Loucy (cell line): Measurements from ENCODE around the gene DLX3.

ENCODE experiments used
- H2AFZ ChIP-seq: fragments of 200-600 bp; sonication (generic); 2 replicates; pipeline ENCODE4 v1.6.0; 2016; ENCODE audit warnings: antibody characterized with exemption, mild to moderate bottlenecking, low read length, moderate library complexity
- H3F3A ChIP-seq: fragments of 200-600 bp; 2 replicates; pipeline ENCODE4 v1.6.0; 2016; ENCODE audit warnings: antibody characterized with exemption, low read depth, mild to moderate bottlenecking
- H3K27me3 ChIP-seq: fragments of 200-600 bp; sonication (generic); 2 replicates; pipeline ENCODE4 v1.6.1; 2014; ENCODE audit warnings: low read length, mild to moderate bottlenecking; ENCODE audit not compliant: insufficient read depth, poor library complexity, severe bottlenecking
- H3K36me3 ChIP-seq: fragments of 200-600 bp; sonication (generic); 2 replicates; pipeline ENCODE4 v1.6.1; 2016; ENCODE audit warnings: low read length; ENCODE audit not compliant: insufficient read depth
- H3K4me1 ChIP-seq: fragments of 200-600 bp; sonication (generic); 2 replicates; pipeline ENCODE4 v1.5.1; 2014; ENCODE audit warnings: low read length, mild to moderate bottlenecking; ENCODE audit not compliant: insufficient read depth, poor library complexity, severe bottlenecking
- H3K4me2 ChIP-seq: fragments of 200-600 bp; sonication (generic); 2 replicates; pipeline ENCODE4 v1.6.0; 2014; ENCODE audit warnings: antibody characterized with exemption, low read length, low read depth, mild to moderate bottlenecking; ENCODE audit not compliant: poor library complexity, severe bottlenecking
- H3K4me3 ChIP-seq: fragments of 200-600 bp; sonication (generic); 2 replicates; pipeline ENCODE4 v1.5.1; 2014; ENCODE audit warnings: low read length, mild to moderate bottlenecking, mixed read lengths; ENCODE audit not compliant: poor library complexity, severe bottlenecking
- H3K79me2 ChIP-seq: fragments of 200-600 bp; sonication (generic); 2 replicates; pipeline ENCODE4 v1.6.1; 2014; ENCODE audit warnings: low read length; ENCODE audit not compliant: insufficient read depth
- H3K9ac ChIP-seq: fragments of 200-600 bp; sonication (generic); 2 replicates; pipeline ENCODE4 v1.6.0; 2014; ENCODE audit warnings: mild to moderate bottlenecking, low read depth, low read length, moderate library complexity; ENCODE audit not compliant: poor library complexity, severe bottlenecking
- H3K9me2 ChIP-seq: fragments of 200-600 bp; sonication (generic); replicated peaks from 2 replicates; pipeline ENCODE4 v1.6.1; 2016; ENCODE audit warnings: low read depth, low read length, mixed read lengths
- H3K9me3 ChIP-seq: fragments of 200-600 bp; sonication (generic); 2 replicates; pipeline ENCODE4 v1.6.1; 2014; ENCODE audit warnings: mild to moderate bottlenecking, antibody characterized with exemption, low read length, low read depth; ENCODE audit not compliant: insufficient read depth
- H4K20me1 ChIP-seq: fragments of 200-600 bp; sonication (generic); 2 replicates; pipeline ENCODE4 v1.6.0; 2014; ENCODE audit warnings: antibody characterized with exemption, low read length, mild to moderate bottlenecking; ENCODE audit not compliant: insufficient read depth, poor library complexity, severe bottlenecking
- CTCF ChIP-seq: fragments of 200-600 bp; sonication (generic); conservative IDR thresholded peaks from 2 replicates; pipeline ENCODE4 v1.5.1; 2014; ENCODE audit warnings: mild to moderate bottlenecking, antibody characterized with exemption, low read length
- EZH2phosphoT487 ChIP-seq: fragments of 200-600 bp; IDR thresholded peaks from 2 replicates; pipeline ENCODE4 v1.6.1; 2018; ENCODE audit warnings: antibody characterized with exemption, mild to moderate bottlenecking, moderate library complexity, borderline replicate concordance

DLX3 gene

GRCh38 chr17:49995055-49995738, at the start of gene DLX3:
Gene DLX3, minus strand, starts transcription at chr17:49995224. Its CDS starts 226 bp downstream, at chr17:49994998.
- no peaks in the 10 kb centered on the region for H3K9me3 ChIP-seq
- H3K9me2 ChIP-seq = no peaks in the 10 kb centered on the region
- H3F3A ChIP-seq = no peaks in the 10 kb centered on the region
- no peaks in the 10 kb centered on the region for H3K27me3 ChIP-seq
- no peaks in the 10 kb centered on the region for H4K20me1 ChIP-seq
- H3K79me2 ChIP-seq = no peaks in the 10 kb centered on the region
- no peak within 1 kb of the TSS for H3K9ac ChIP-seq
- no peak within 1 kb of the TSS for H2AFZ ChIP-seq
- H3K4me1 ChIP-seq = no peaks in the 10 kb centered on the region
- TF ChIP-seq CTCF = no peak
- no peak for TF ChIP-seq EZH2phosphoT487
- no peak within 1 kb of the TSS for H3K4me2 ChIP-seq
- no peak within 1 kb of the TSS for H3K4me3 ChIP-seq
- H3K36me3 ChIP-seq = no peaks in the 10 kb centered on the region

- H3K4me2 ChIP-seq = no peak overlapping the region
- no peak overlapping the region for H3K4me3 ChIP-seq
- H3K9me3 ChIP-seq = no peaks in the 10 kb centered on the region
- no peak overlapping the region for H3K9ac ChIP-seq
- no peaks in the 10 kb centered on the region for H3K36me3 ChIP-seq
- H3K9me2 ChIP-seq = no peaks in the 10 kb centered on the region
- TF ChIP-seq CTCF (no peak), EZH2phosphoT487 (no peak)
- no peak overlapping the region for H2AFZ ChIP-seq
- no peaks in the 10 kb centered on the region for H3F3A ChIP-seq
- H3K27me3 ChIP-seq = no peaks in the 10 kb centered on the region
- no peaks in the 10 kb centered on the region for H3K79me2 ChIP-seq
- no peaks in the 10 kb centered on the region for H4K20me1 ChIP-seq
- peaks cover under 1% of the 10 kb centered on the region for H3K4me1 ChIP-seq
Measured at GRCh38 chr17:50044483-50044882, 49.5 kb upstream of the DLX3 start.

GRCh38 chr17:50043290-50044148, 48.5 kb upstream of the DLX3 start:
- Histone ChIP-seq H2AFZ (no peak overlapping the region), H3K36me3 (no peaks in the 10 kb centered on the region), H3K9me2 (no peaks in the 10 kb centered on the region), H4K20me1 (no peaks in the 10 kb centered on the region), H3K27me3 (no peaks in the 10 kb centered on the region), H3K4me2 (no peak overlapping the region), H3F3A (no peaks in the 10 kb centered on the region), H3K9me3 (no peaks in the 10 kb centered on the region), H3K79me2 (no peaks in the 10 kb centered on the region), H3K4me3 (no peak overlapping the region), H3K4me1 (no peaks in the 10 kb centered on the region), H3K9ac (no peak overlapping the region)
- TF ChIP-seq EZH2phosphoT487 (no peak), CTCF (no peak)
